Measurements from ENCODE around the gene GGPS1.

DNA sequence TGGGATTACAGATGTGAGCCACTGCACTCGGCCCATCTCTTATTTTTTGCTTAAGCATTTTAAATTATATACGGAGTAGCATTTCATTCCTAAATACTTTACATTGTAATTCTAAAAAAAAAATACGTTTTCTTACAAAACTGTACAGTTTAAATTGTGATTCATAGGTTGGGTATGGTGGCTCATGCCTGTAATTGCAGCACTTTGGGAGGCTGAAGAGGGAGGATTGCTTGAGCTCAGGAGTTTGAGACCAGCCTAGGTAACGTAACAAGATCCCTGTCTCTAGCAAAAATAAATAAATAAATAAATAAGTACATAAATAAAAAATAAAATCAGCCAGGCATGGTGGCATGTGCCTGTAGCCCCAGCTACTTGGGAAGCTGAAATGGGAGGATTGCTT lies 63.5 kb downstream of the GGPS1 start:
- TF ChIP-seq, protein P1, sequence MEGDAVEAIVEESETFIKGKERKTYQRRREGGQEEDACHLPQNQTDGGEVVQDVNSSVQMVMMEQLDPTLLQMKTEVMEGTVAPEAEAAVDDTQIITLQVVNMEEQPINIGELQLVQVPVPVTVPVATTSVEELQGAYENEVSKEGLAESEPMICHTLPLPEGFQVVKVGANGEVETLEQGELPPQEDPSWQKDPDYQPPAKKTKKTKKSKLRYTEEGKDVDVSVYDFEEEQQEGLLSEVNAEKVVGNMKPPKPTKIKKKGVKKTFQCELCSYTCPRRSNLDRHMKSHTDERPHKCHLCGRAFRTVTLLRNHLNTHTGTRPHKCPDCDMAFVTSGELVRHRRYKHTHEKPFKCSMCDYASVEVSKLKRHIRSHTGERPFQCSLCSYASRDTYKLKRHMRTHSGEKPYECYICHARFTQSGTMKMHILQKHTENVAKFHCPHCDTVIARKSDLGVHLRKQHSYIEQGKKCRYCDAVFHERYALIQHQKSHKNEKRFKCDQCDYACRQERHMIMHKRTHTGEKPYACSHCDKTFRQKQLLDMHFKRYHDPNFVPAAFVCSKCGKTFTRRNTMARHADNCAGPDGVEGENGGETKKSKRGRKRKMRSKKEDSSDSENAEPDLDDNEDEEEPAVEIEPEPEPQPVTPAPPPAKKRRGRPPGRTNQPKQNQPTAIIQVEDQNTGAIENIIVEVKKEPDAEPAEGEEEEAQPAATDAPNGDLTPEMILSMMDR (IDR thresholded peaks at IDR 0.05): no peak
- TF ChIP-seq POLR2A (IDR thresholded peaks at IDR 0.05): no peak
